Neural cell (in vitro differentiated cells): ENCODE measurements around the gene ATP8B1. TPM values are rescaled to one million over a fixed set of nuclear protein-coding genes. Genes with fewer than 3 reads are reported as not detected.

ENCODE experiments used
- H2AFZ ChIP-seq: fragments of 200-600, 300-800 bp; sonication (generic), shearing (Covaris generic); 2 replicates; pipeline ENCODE4 v1.6.0; 2014; ENCODE audit warnings: low read depth, mild to moderate bottlenecking, antibody characterized with exemption, low read length, moderate library complexity
- H3F3A ChIP-seq: fragments of 200-600 bp; shearing (Covaris generic); 2 replicates; pipeline ENCODE4 v1.6.1; 2016; ENCODE audit warnings: mild to moderate bottlenecking, moderate library complexity, mixed read lengths, antibody characterized with exemption, low read length; ENCODE audit not compliant: insufficient read depth, poor library complexity, severe bottlenecking
- H3K27ac ChIP-seq: fragments of 200-600, 300-800 bp; sonication (generic), shearing (Covaris generic); 2 replicates; pipeline ENCODE4 v1.5.1; 2014; ENCODE audit warnings: mild to moderate bottlenecking, low read length, moderate library complexity
- H3K27me3 ChIP-seq: fragments of 300-800, 200-600 bp; sonication (generic), shearing (Covaris generic); 2 replicates; pipeline ENCODE4 v1.6.0; 2014; ENCODE audit warnings: mild to moderate bottlenecking, low read depth, low read length, moderate library complexity; ENCODE audit not compliant: insufficient read depth
- H3K36me3 ChIP-seq: fragments of 300-800, 200-600 bp; sonication (generic), shearing (Covaris generic); 2 replicates; pipeline ENCODE4 v1.5.1; 2014; ENCODE audit warnings: mild to moderate bottlenecking, antibody characterized with exemption, low read length, moderate library complexity; ENCODE audit not compliant: insufficient read depth
- H3K4me2 ChIP-seq: fragments of 300-800, 200-600 bp; sonication (generic), shearing (Covaris generic); 2 replicates; pipeline ENCODE4 v1.6.0; 2014; ENCODE audit warnings: mild to moderate bottlenecking, low read length
- H3K4me3 ChIP-seq: fragments of 300-800, 200-600 bp; sonication (generic), shearing (Covaris generic); 2 replicates; pipeline ENCODE4 v1.5.1; 2014; ENCODE audit warnings: mild to moderate bottlenecking, low read length, moderate library complexity
- H3K79me2 ChIP-seq: fragments of 200-600 bp; shearing (Covaris generic); replicated peaks from 2 replicates; pipeline ENCODE4 v1.6.0; 2014; ENCODE audit warnings: mild to moderate bottlenecking, low read length, moderate library complexity; ENCODE audit not compliant: insufficient read depth
- H3K9ac ChIP-seq: fragments of 300-800, 200-600 bp; sonication (generic), shearing (Covaris generic); 2 replicates; pipeline ENCODE4 v1.6.1; 2016; ENCODE audit warnings: mild to moderate bottlenecking, low read length, mixed read lengths
- H3K9me2 ChIP-seq: fragments of 200-600 bp; shearing (Covaris generic); 2 replicates; pipeline ENCODE4 v1.6.1; 2016; ENCODE audit warnings: mild to moderate bottlenecking, low read length, mixed read lengths; ENCODE audit not compliant: insufficient read depth
- H3K9me3 ChIP-seq: fragments of 200-600, 300-800 bp; sonication (generic), shearing (Covaris generic); 2 replicates; pipeline ENCODE4 v1.6.1; 2016; ENCODE audit warnings: mild to moderate bottlenecking, mixed run types, low read length, moderate library complexity, mixed read lengths
- H4K20me1 ChIP-seq: fragments of 200-600 bp; shearing (Covaris generic); 2 replicates; pipeline ENCODE4 v1.6.1; 2016; ENCODE audit warnings: mild to moderate bottlenecking, mixed run types; ENCODE audit not compliant: insufficient read depth
- EP300 ChIP-seq: fragments of 450-650 bp; conservative IDR thresholded peaks from 2 replicates; pipeline ENCODE4 v1.6.1; 2014; ENCODE audit warnings: antibody characterized with exemption, mild to moderate bottlenecking, moderate library complexity; ENCODE audit not compliant: poor library complexity, severe bottlenecking
- EZH2 ChIP-seq: fragments of 200-600, 300-800 bp; shearing (Covaris generic), sonication (generic); IDR thresholded peaks from 2 replicates; pipeline ENCODE4 v1.6.1; 2014; ENCODE audit warnings: antibody characterized with exemption, low read length, borderline replicate concordance, mild to moderate bottlenecking; ENCODE audit not compliant: insufficient read depth, poor library complexity, severe bottlenecking
- MXI1 ChIP-seq: fragments of 450-650 bp; conservative IDR thresholded peaks from 2 replicates; pipeline ENCODE4 v1.6.1; 2014; ENCODE audit warnings: antibody characterized with exemption, mild to moderate bottlenecking; ENCODE audit not compliant: poor library complexity, severe bottlenecking
- POLR2AphosphoS5 ChIP-seq: IDR thresholded peaks from 2 replicates; pipeline ENCODE4 v1.6.1; 2012
- RAD21 ChIP-seq: fragments of 450-650 bp; conservative IDR thresholded peaks from 2 replicates; pipeline ENCODE4 v1.6.1; 2014; ENCODE audit warnings: antibody characterized with exemption, mild to moderate bottlenecking, moderate library complexity
- SMC3 ChIP-seq: fragments of 450-650 bp; conservative IDR thresholded peaks from 2 replicates; pipeline ENCODE4 v1.6.1; 2014; ENCODE audit warnings: antibody characterized with exemption, mild to moderate bottlenecking, moderate library complexity; ENCODE audit not compliant: poor library complexity
- TAF1 ChIP-seq: IDR thresholded peaks from 2 replicates; pipeline ENCODE4 v1.6.1; 2012; ENCODE audit warnings: low read depth
- polyA plus RNA-seq: library from polyadenylated mRNA; depleted of rRNA; stranded (reverse); fragments of >200 nt; gene quantifications from 2 replicates; pipeline ENCODE4 v1.2.3, GENCODE V29; 2014
- TF ChIP-seq, protein P1 (sequence below): IDR thresholded peaks from 2 replicates; pipeline ENCODE4 v1.6.1; 2012; ENCODE audit warnings: borderline replicate concordance
- TF ChIP-seq, protein P2 (sequence below): fragments of 450-650 bp; IDR thresholded peaks from 2 replicates; pipeline ENCODE4 v1.5.1; 2014; ENCODE audit warnings: antibody characterized with exemption, mild to moderate bottlenecking, moderate library complexity; ENCODE audit not compliant: poor library complexity, severe bottlenecking

Gene ATP8B1
- polyA plus RNA-seq, 1 donor from 2014 or later = not detected

DNA sequence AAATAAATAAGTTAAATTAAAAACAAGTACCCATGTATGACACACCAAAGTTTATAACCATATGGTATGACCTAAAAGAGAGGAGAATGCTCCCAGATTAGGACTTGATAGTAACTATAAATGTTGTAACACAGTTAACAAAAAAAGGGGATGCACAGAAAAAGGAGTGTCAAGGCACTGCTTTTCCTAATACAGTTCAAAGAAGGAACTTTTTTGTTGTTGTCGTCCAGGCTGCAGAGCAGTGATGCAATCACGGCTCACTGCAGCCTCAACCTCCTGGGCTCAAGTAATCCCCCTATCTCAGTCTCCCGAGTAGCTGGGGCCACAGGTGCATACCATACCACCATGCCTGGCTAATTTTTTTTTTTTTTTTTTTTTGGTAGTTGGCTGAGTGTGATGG lies 184.2 kb downstream of the ATP8B1 start:
- Histone ChIP-seq H3K36me3 (no peaks in the 10 kb centered on the region), H3K4me3 (no peak overlapping the region), H3K79me2 (peaks cover 17% of the 10 kb centered on the region)

DNA sequence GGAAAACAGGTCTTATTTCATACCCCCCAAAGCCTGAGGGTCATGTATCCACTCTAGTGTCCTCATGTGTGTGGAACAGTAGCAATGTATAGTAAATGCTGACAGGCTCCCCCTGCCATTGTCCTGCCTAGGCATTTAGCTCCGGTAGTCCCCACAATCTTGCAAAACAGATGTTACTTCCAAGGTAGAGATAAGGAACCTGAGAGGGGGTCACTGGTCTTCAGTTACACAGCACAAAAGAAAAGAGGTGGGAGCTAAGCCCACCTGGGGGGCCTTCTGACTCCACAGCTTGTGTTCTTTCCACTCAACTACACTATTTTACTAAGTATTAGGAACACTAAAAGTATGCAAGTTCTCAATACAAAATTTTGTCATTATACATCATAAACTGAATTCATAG lies 199.2 kb downstream of the ATP8B1 start:
- Histone ChIP-seq H3K4me2 (no peak overlapping the region), H2AFZ (no peak overlapping the region), H3K79me2 (no peaks in the 10 kb centered on the region), H3K9me3 (no peaks in the 10 kb centered on the region), H3K36me3 (no peaks in the 10 kb centered on the region), H3K4me3 (no peak overlapping the region), H3K27ac (no peak overlapping the region), H3F3A (no peaks in the 10 kb centered on the region), H3K9ac (no peak overlapping the region), H3K27me3 (no peaks in the 10 kb centered on the region), H3K9me2 (no peaks in the 10 kb centered on the region), H4K20me1 (no peaks in the 10 kb centered on the region)
- no peak for TF ChIP-seq RAD21
- TF ChIP-seq EZH2 = no peak
- TF ChIP-seq, protein P1, sequence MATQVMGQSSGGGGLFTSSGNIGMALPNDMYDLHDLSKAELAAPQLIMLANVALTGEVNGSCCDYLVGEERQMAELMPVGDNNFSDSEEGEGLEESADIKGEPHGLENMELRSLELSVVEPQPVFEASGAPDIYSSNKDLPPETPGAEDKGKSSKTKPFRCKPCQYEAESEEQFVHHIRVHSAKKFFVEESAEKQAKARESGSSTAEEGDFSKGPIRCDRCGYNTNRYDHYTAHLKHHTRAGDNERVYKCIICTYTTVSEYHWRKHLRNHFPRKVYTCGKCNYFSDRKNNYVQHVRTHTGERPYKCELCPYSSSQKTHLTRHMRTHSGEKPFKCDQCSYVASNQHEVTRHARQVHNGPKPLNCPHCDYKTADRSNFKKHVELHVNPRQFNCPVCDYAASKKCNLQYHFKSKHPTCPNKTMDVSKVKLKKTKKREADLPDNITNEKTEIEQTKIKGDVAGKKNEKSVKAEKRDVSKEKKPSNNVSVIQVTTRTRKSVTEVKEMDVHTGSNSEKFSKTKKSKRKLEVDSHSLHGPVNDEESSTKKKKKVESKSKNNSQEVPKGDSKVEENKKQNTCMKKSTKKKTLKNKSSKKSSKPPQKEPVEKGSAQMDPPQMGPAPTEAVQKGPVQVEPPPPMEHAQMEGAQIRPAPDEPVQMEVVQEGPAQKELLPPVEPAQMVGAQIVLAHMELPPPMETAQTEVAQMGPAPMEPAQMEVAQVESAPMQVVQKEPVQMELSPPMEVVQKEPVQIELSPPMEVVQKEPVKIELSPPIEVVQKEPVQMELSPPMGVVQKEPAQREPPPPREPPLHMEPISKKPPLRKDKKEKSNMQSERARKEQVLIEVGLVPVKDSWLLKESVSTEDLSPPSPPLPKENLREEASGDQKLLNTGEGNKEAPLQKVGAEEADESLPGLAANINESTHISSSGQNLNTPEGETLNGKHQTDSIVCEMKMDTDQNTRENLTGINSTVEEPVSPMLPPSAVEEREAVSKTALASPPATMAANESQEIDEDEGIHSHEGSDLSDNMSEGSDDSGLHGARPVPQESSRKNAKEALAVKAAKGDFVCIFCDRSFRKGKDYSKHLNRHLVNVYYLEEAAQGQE = no peak
- TF ChIP-seq TAF1 = no peak
- no peak for TF ChIP-seq EP300
- no peak for TF ChIP-seq MXI1
- TF ChIP-seq SMC3 = no peak
- TF ChIP-seq POLR2AphosphoS5 = no peak
- TF ChIP-seq, protein P2, sequence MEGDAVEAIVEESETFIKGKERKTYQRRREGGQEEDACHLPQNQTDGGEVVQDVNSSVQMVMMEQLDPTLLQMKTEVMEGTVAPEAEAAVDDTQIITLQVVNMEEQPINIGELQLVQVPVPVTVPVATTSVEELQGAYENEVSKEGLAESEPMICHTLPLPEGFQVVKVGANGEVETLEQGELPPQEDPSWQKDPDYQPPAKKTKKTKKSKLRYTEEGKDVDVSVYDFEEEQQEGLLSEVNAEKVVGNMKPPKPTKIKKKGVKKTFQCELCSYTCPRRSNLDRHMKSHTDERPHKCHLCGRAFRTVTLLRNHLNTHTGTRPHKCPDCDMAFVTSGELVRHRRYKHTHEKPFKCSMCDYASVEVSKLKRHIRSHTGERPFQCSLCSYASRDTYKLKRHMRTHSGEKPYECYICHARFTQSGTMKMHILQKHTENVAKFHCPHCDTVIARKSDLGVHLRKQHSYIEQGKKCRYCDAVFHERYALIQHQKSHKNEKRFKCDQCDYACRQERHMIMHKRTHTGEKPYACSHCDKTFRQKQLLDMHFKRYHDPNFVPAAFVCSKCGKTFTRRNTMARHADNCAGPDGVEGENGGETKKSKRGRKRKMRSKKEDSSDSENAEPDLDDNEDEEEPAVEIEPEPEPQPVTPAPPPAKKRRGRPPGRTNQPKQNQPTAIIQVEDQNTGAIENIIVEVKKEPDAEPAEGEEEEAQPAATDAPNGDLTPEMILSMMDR = no peak

More for the DNA sequence above, 184.2 kb downstream of the ATP8B1 start:
- no peak for TF ChIP-seq POLR2AphosphoS5
- no peak for TF ChIP-seq RAD21
- TF ChIP-seq, protein P2 = no peak
- no peak for TF ChIP-seq EP300
- TF ChIP-seq TAF1 = no peak
- no peak for TF ChIP-seq SMC3
- no peak for TF ChIP-seq EZH2
- TF ChIP-seq MXI1 = no peak
- TF ChIP-seq, protein P1 = no peak
- Histone ChIP-seq H3K27me3 (no peaks in the 10 kb centered on the region), H3K9ac (no peak overlapping the region), H3K27ac (no peak overlapping the region), H4K20me1 (no peaks in the 10 kb centered on the region), H3K4me2 (no peak overlapping the region), H3K9me2 (no peaks in the 10 kb centered on the region), H3F3A (no peaks in the 10 kb centered on the region), H2AFZ (no peak overlapping the region), H3K9me3 (no peaks in the 10 kb centered on the region)
